GM23248 (cell line): Measurements from ENCODE around the gene NDFIP2. TPM values are rescaled to one million over a fixed set of nuclear protein-coding genes. Genes with fewer than 3 reads are reported as not detected.

Experiments used
- DNase-seq: peaks from one replicate; pipeline ENCODE4 v3.0.0-alpha.2; 2015
- H2AFZ ChIP-seq: fragments of 200-600 bp; sonication (generic); 2 replicates; pipeline ENCODE4 v1.6.1; 2016; ENCODE audit warnings: antibody characterized with exemption
- H3F3A ChIP-seq: fragments of 200-600 bp; sonication (generic); 2 replicates; pipeline ENCODE4 v1.6.1; 2016; ENCODE audit warnings: mild to moderate bottlenecking, antibody characterized with exemption, mixed run types; ENCODE audit not compliant: insufficient read depth
- H3K27ac ChIP-seq: fragments of 200-600 bp; sonication (generic); 2 replicates; pipeline ENCODE4 v1.5.1; 2016; ENCODE audit warnings: mild to moderate bottlenecking
- H3K27me3 ChIP-seq: fragments of 200-600 bp; sonication (generic); replicated peaks from 2 replicates; pipeline ENCODE4 v1.6.1; 2016; ENCODE audit warnings: mild to moderate bottlenecking; ENCODE audit not compliant: insufficient read depth
- H3K36me3 ChIP-seq: fragments of 200-600 bp; sonication (generic); 2 replicates; pipeline ENCODE4 v1.6.1; 2016; ENCODE audit warnings: low read depth, mild to moderate bottlenecking
- H3K4me1 ChIP-seq: fragments of 200-600 bp; sonication (generic); 2 replicates; pipeline ENCODE4 v1.6.1; 2016; ENCODE audit warnings: mild to moderate bottlenecking; ENCODE audit not compliant: insufficient read depth
- H3K4me2 ChIP-seq: fragments of 200-600 bp; sonication (generic); one replicate; pipeline ENCODE4 v1.6.1; 2016; ENCODE audit warnings: mild to moderate bottlenecking; ENCODE audit not compliant: unreplicated experiment
- H3K4me3 ChIP-seq: fragments of 200-600 bp; sonication (generic); 2 replicates; pipeline ENCODE4 v1.5.1; 2016; ENCODE audit warnings: mild to moderate bottlenecking
- H3K79me2 ChIP-seq: fragments of 200-600 bp; sonication (generic); 2 replicates; pipeline ENCODE4 v1.6.1; 2016; ENCODE audit warnings: mild to moderate bottlenecking; ENCODE audit not compliant: insufficient read depth
- H3K9ac ChIP-seq: fragments of 200-600 bp; sonication (generic); 2 replicates; pipeline ENCODE4 v1.6.1; 2016; ENCODE audit warnings: mild to moderate bottlenecking
- H3K9me2 ChIP-seq: fragments of 200-600 bp; sonication (generic); 2 replicates; pipeline ENCODE4 v1.6.1; 2016; ENCODE audit warnings: mixed run types, mild to moderate bottlenecking, moderate library complexity; ENCODE audit not compliant: insufficient read depth
- H3K9me3 ChIP-seq: fragments of 200-600 bp; sonication (generic); one replicate; pipeline ENCODE4 v1.6.1; 2017; ENCODE audit warnings: low read depth
- H4K20me1 ChIP-seq: fragments of 200-600 bp; sonication (generic); 2 replicates; pipeline ENCODE4 v1.6.0; 2016; ENCODE audit not compliant: insufficient read depth
- EZH2 ChIP-seq: fragments of 200-600 bp; sonication (generic); IDR thresholded peaks from 2 replicates; pipeline ENCODE4 v1.6.1; 2018; ENCODE audit warnings: antibody characterized with exemption, mild to moderate bottlenecking; ENCODE audit not compliant: insufficient read depth, poor library complexity, severe bottlenecking
- EZH2phosphoT487 ChIP-seq: fragments of 200-600 bp; sonication (generic); IDR thresholded peaks from 2 replicates; pipeline ENCODE4 v1.6.1; 2018; ENCODE audit warnings: antibody characterized with exemption, moderate library complexity, mild to moderate bottlenecking, low read depth; ENCODE audit not compliant: insufficient read depth
- WGBS, 2 experiments: methylation state at CpG; one replicate each; pipeline ENCODE4 v1.1.6; 2015 to 2017; ENCODE audit warnings: low lambda C conversion rate in 2 of 2, low coverage in 1 of 2; ENCODE audit errors: missing lambda C conversion rate in 2 of 2; 5-methylcytosine and 5-hydroxymethylcytosine counted together
- in situ Hi-C: fragments of 300-500 bp; cut with MboI; formaldehyde crosslinking; loops from 2 replicates; pipeline ENCODE4 v1.15.0; 2020
- polyA plus RNA-seq: library from polyadenylated mRNA; unstranded; fragments of >200 nt; fragmentation: Nextera tagmentation; extraction: Ambion mirVana; gene quantifications from 2 replicates; pipeline ENCODE4 v1.2.1, GENCODE V29; 2016
- total RNA-seq: library from RNA; depleted of rRNA; stranded (reverse); fragments of >200 nt; shearing (Covaris generic); gene quantifications from 2 replicates; pipeline ENCODE4 v1.2.3, GENCODE V29; 2014

Gene NDFIP2
- total and polyA plus RNA-seq, 2 experiments from 2014 or later, result 98.1 to 109 TPM

DNA sequence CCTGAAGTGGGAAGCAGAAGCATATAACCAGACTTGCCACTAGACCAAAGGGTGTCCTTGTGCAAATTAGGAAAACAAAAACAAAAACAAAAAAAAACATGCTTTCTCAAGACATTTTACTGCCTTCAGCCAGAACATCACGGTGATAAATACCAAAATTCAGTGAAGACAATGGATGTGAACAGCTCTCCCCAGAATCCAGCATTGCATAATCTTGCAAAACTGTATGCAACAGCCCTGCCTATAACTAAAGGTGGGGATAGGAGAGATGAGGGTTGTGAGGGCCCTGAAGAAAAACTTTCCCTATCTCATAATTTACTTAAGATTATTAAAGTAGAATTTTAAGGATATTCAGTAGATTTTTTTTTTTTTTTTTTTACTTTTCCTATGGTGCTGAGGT is 24.9 kb upstream of the NDFIP2 start:
- no peaks in the 10 kb centered on the region for H3K36me3 ChIP-seq
- peak overlapping the region; percentile 19 for H3K4me2 ChIP-seq
- no peak overlapping the region; the same call in 1 of the 2 replicates for H3K4me3 ChIP-seq
- in situ Hi-C loops, result no loop called here
- H4K20me1 ChIP-seq, result no peaks in the 10 kb centered on the region
- H3K4me1 ChIP-seq, result peaks cover 51% of the 10 kb centered on the region
- H3F3A ChIP-seq, result peaks cover 35% of the 10 kb centered on the region
- no peaks in the 10 kb centered on the region for H3K79me2 ChIP-seq
- DNase-seq, result no peak
- H3K9me3 ChIP-seq, result no peaks in the 10 kb centered on the region
- no peak for TF ChIP-seq EZH2
- no peak for TF ChIP-seq EZH2phosphoT487
- no peak overlapping the region for H2AFZ ChIP-seq
- no peaks in the 10 kb centered on the region for H3K27me3 ChIP-seq
- H3K9me2 ChIP-seq, result no peaks in the 10 kb centered on the region
- WGBS, 2 experiments, result 88 to 94% methylated on average over 1 of the region's 1 CpG
- H3K27ac ChIP-seq, result peak overlapping the region; percentile 65
- no peak overlapping the region for H3K9ac ChIP-seq

DNA sequence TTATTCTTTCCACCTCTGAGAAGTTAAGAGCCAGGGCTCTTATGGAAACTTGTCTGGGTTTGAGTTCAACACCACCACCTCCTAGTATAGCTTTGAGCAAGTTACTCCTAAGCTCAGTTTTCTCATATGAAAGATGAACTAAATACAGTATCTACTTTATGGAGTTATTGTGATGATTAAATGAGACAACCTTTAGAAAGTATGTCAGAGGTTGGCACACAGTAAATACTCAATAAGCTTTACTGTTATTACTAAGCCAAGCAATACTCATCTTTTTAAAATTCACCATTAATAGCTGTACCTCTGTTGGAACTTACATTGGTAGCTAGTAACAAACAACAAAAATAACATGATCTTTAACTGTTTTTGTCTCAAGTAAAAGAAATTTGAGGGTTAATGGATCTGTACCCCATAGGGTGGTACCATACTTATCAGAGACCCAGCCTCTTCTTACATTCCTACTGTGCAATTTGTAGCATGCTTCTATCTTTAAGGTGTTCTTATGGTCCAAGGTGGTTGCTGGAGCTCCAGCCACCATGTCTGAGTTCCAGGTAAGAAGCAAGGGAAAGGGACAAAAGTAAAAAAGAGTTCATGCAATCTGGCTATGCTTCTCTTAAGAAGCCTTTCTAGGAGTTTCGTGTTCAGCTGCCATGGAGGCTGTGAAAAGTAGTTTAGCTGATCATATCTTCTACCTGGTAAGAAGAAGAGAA is 24.1 kb upstream of the NDFIP2 start:
- H3K9me3 ChIP-seq, result no peaks in the 10 kb centered on the region
- DNase-seq, result no peak
- H3K4me3 ChIP-seq, result no peak overlapping the region
- no peaks in the 10 kb centered on the region for H3K9me2 ChIP-seq
- no peak overlapping the region for H2AFZ ChIP-seq
- H3K27me3 ChIP-seq, result no peaks in the 10 kb centered on the region
- H3K27ac ChIP-seq, result peak overlapping the region; percentile 27; the same call in 1 of the 2 replicates
- in situ Hi-C loops, result no loop called here
- peaks cover 34% of the 10 kb centered on the region for H3F3A ChIP-seq
- peak overlapping the region; percentile 19 for H3K4me2 ChIP-seq
- H3K4me1 ChIP-seq, result peaks cover 45% of the 10 kb centered on the region
- H4K20me1 ChIP-seq, result no peaks in the 10 kb centered on the region
- 95% methylated on average over 1 of the region's 1 CpG for WGBS, 2 experiments
- TF ChIP-seq EZH2phosphoT487 (no peak), EZH2 (no peak)
- H3K9ac ChIP-seq, result no peak overlapping the region
- no peaks in the 10 kb centered on the region for H3K79me2 ChIP-seq
- H3K36me3 ChIP-seq, result no peaks in the 10 kb centered on the region

DNA sequence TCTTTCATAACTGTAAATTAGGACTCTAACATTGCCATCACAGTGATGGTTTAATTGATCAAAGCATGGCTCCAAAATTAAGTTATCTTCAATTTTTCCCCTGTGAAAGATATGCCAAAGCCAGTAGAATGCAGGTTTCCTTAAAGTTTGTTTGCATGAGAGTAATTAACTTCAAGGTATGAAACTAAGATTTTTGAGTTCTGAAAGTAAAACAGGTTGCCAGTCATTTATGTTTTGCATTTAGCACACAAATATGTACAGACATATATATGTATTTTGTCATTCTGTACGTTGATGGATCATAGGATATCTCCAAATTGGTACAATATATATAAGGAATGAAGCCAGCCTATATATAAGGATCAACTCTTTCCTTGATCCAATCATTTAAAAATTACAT is 23.6 kb upstream of the NDFIP2 start:
- Histone ChIP-seq H3K27me3 (no peaks in the 10 kb centered on the region), H3K9me2 (no peaks in the 10 kb centered on the region), H3K9ac (no peak overlapping the region), H3F3A (peaks cover 28% of the 10 kb centered on the region), H4K20me1 (no peaks in the 10 kb centered on the region), H3K79me2 (no peaks in the 10 kb centered on the region), H3K4me1 (peaks cover 39% of the 10 kb centered on the region), H3K4me2 (no peak overlapping the region), H3K4me3 (no peak overlapping the region), H2AFZ (no peak overlapping the region), H3K36me3 (no peaks in the 10 kb centered on the region), H3K9me3 (no peaks in the 10 kb centered on the region), H3K27ac (peak overlapping the region; percentile 39; the same call in 1 of the 2 replicates)
- TF ChIP-seq EZH2 (no peak), EZH2phosphoT487 (no peak)
- 30 to 52% methylated on average over 1 of the region's 1 CpG for whole genome bisulfite sequencing, 2 experiments
- no peak for DNase-seq
- in situ Hi-C loops, result no loop called here

DNA sequence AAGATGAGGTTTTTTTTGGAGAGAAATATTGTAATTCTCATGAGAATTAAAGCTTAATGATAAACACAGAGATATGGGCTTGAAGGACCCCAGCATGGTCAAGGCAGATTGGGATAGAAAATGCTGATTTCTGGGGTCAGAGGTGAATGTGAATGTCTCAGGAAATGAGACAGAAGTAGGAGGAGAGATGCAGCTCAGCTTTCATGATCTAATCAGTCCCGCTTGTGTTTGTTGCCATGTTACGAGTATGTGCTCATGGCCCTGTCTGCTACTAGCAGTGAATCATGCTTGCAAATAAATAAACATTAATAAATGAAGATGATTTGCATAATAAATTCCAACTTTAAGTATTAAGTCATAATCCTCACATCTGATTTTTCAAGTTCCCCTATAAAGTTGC is 23.0 kb upstream of the NDFIP2 start:
- peaks cover 23% of the 10 kb centered on the region for H3F3A ChIP-seq
- WGBS, 2 experiments, result 14 to 15% methylated on average over 2 of the region's 2 CpGs
- no peak for TF ChIP-seq EZH2
- in situ Hi-C loops, result no loop called here
- H3K27ac ChIP-seq, result peak overlapping the region; percentile 39; the same call in 1 of the 2 replicates
- no peak overlapping the region for H3K4me2 ChIP-seq
- H3K36me3 ChIP-seq, result no peaks in the 10 kb centered on the region
- H3K9me3 ChIP-seq, result no peaks in the 10 kb centered on the region
- no peaks in the 10 kb centered on the region for H4K20me1 ChIP-seq
- H3K27me3 ChIP-seq, result no peaks in the 10 kb centered on the region
- H3K4me1 ChIP-seq, result peaks cover 34% of the 10 kb centered on the region
- 0 out of 2 replicates have a peak overlapping the region, but pooled peaks have one; percentile 1 for H3K9ac ChIP-seq
- H2AFZ ChIP-seq, result no peak overlapping the region
- no peaks in the 10 kb centered on the region for H3K9me2 ChIP-seq
- no peak overlapping the region for H3K4me3 ChIP-seq
- peak; percentile 93 for DNase-seq
- no peaks in the 10 kb centered on the region for H3K79me2 ChIP-seq
